Breast epithelium (tissue), 4 donors: ENCODE measurements around the gene DMKN. TPM values are rescaled to one million over a fixed set of nuclear protein-coding genes. Genes with fewer than 3 reads are reported as not detected.

Experiments
- DNase-seq, 2 donors: peaks; one replicate each; pipeline ENCODE4 v3.0.0-alpha.2; 2019; ENCODE audit warnings: low spot score in 2 of 2
- H3K27ac ChIP-seq, 2 donors: fragments of 200-600 bp; sonication (generic) in 1 of 2; one replicate each; pipeline ENCODE4 v1.5.1; 2016 to 2019; ENCODE audit warnings: mild to moderate bottlenecking in 1 of 2
- H3K27me3 ChIP-seq, 2 donors: fragments of 200-600 bp; sonication (generic) in 1 of 2; one replicate each; pipeline versions ENCODE4 v1.5.1 to v1.6.0; 2017 to 2019; ENCODE audit warnings: control low read depth in 1 of 2, mild to moderate bottlenecking in 1 of 2
- H3K36me3 ChIP-seq: fragments of 200-600 bp; one replicate; pipeline ENCODE4 v1.5.1; 2019
- H3K4me1 ChIP-seq, 2 donors: fragments of 200-600 bp; sonication (generic); one replicate each; pipeline ENCODE4 v1.5.1; 2016 to 2019; ENCODE audit warnings: control low read depth in 1 of 2
- H3K4me3 ChIP-seq, 3 donors: fragments of 200-600 bp; sonication (generic); 1 replicate in 2 of 3; 2 replicates in 1 of 3; pipeline ENCODE4 v1.5.1; 2016 to 2019; ENCODE audit warnings: mild to moderate bottlenecking in 3 of 3, moderate library complexity in 2 of 3
- H3K9me3 ChIP-seq, 2 donors: fragments of 200-600 bp; sonication (generic) in 1 of 2; one replicate each; pipeline ENCODE4 v1.5.1; 2016 to 2019; ENCODE audit warnings: control low read depth in 1 of 2
- POLR2A ChIP-seq: fragments of 450-650 bp; IDR thresholded peaks from one replicate; pipeline ENCODE4 v1.6.1; 2016; ENCODE audit warnings: antibody characterized with exemption, mild to moderate bottlenecking, moderate library complexity
- POLR2AphosphoS5 ChIP-seq, 3 donors: sonication (generic); formaldehyde crosslinking; IDR thresholded peaks; one replicate each; pipeline ENCODE4 v1.6.1; 2017; ENCODE audit warnings: antibody characterized with exemption in 3 of 3
- intact Hi-C: fragments of 100-400 bp; cut with DNase I; formaldehyde crosslinking; loops from one replicate; pipeline ENCODE4 v1.15.1; 2023; ENCODE audit warnings: low total_unique reads
- total RNA-seq, 3 donors: library from RNA; depleted of rRNA; stranded (reverse); fragments of >200 nt; gene quantifications; one replicate each; pipeline ENCODE4 v1.1.0, GENCODE V29; 2016
- TF ChIP-seq, protein P1 (sequence below), 3 donors: fragments of 450-650 bp; IDR thresholded peaks; one replicate each; pipeline ENCODE4 v1.5.1; 2016 to 2017; ENCODE audit warnings: antibody characterized with exemption in 3 of 3, mild to moderate bottlenecking in 3 of 3, moderate library complexity in 3 of 3

Gene DMKN
- total RNA-seq, 3 donors from 2014 or later = 0.96 to 135 (median 61.0) TPM

GRCh38 chr19:35546532-35546931 lies 33.1 kb upstream of the DMKN start:
- TF ChIP-seq, protein P1, sequence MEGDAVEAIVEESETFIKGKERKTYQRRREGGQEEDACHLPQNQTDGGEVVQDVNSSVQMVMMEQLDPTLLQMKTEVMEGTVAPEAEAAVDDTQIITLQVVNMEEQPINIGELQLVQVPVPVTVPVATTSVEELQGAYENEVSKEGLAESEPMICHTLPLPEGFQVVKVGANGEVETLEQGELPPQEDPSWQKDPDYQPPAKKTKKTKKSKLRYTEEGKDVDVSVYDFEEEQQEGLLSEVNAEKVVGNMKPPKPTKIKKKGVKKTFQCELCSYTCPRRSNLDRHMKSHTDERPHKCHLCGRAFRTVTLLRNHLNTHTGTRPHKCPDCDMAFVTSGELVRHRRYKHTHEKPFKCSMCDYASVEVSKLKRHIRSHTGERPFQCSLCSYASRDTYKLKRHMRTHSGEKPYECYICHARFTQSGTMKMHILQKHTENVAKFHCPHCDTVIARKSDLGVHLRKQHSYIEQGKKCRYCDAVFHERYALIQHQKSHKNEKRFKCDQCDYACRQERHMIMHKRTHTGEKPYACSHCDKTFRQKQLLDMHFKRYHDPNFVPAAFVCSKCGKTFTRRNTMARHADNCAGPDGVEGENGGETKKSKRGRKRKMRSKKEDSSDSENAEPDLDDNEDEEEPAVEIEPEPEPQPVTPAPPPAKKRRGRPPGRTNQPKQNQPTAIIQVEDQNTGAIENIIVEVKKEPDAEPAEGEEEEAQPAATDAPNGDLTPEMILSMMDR (IDR thresholded peaks at IDR 0.05) = no peak
- TF ChIP-seq POLR2A = no peak
- no peak for TF ChIP-seq POLR2AphosphoS5 (IDR thresholded peaks at IDR 0.05)
- Histone ChIP-seq H3K4me1 (peaks cover 0 to 3% of the 10 kb centered on the region in 2 donors), H3K36me3 (no peaks in the 10 kb centered on the region), H3K4me3 (peak overlapping the region; percentile 87 to 97 (median 89)), H3K27ac (no peak overlapping the region), H3K9me3 (no peaks in the 10 kb centered on the region), H3K27me3 (no peaks in the 10 kb centered on the region)
- DNase-seq = no peak
- intact Hi-C loops = no loop called here

- no peaks in the 10 kb centered on the region for H3K27me3 ChIP-seq
- H3K4me1 ChIP-seq = peaks cover 0 to 3% of the 10 kb centered on the region in 2 donors
- no peaks in the 10 kb centered on the region for H3K9me3 ChIP-seq
- H3K4me3 ChIP-seq = peak overlapping the region; percentile 87 to 97 (median 89)
- peak in 1 of 2 donors; percentile 29 for DNase-seq
- TF ChIP-seq POLR2A = no peak
- TF ChIP-seq, protein P1 (IDR thresholded peaks at IDR 0.05) = no peak
- TF ChIP-seq POLR2AphosphoS5 (IDR thresholded peaks at IDR 0.05) = no peak
- intact Hi-C loops = no loop called here
- peak overlapping the region; percentile 84 to 89 for H3K27ac ChIP-seq
- H3K36me3 ChIP-seq = no peaks in the 10 kb centered on the region
Observed at GRCh38 chr19:35545855-35546381, 32.5 kb upstream of the DMKN start.

GRCh38 chr19:35545001-35545854 lies 31.8 kb upstream of the DMKN start, which contains the start of gene TMEM147:
TMEM147 (plus strand) TSS chr19:35545626; CDS start chr19:35545740, 114 bp downstream.
- H3K36me3 ChIP-seq = no peaks in the 10 kb centered on the region
- no peaks in the 10 kb centered on the region for H3K9me3 ChIP-seq
- peaks cover 0 to 3% of the 10 kb centered on the region in 2 donors for H3K4me1 ChIP-seq
- peak; percentile 87 to 88 for DNase-seq
- H3K27me3 ChIP-seq = no peaks in the 10 kb centered on the region
- peak within 1 kb of the TSS; percentile 87 to 97 (median 89) for H3K4me3 ChIP-seq
- TF ChIP-seq POLR2AphosphoS5 (IDR thresholded peaks at IDR 0.05) = peak in 2 of 3 donors; percentile 44 to 65
- no peak for TF ChIP-seq POLR2A
- intact Hi-C loops = no loop called here
- peak within 1 kb of the TSS; percentile 84 to 89 for H3K27ac ChIP-seq

GRCh38 chr19:35544110-35544802 lies 30.8 kb upstream of the DMKN start:
- TF ChIP-seq, protein P1 (IDR thresholded peaks at IDR 0.05) = no peak
- TF ChIP-seq POLR2A = no peak
- TF ChIP-seq POLR2AphosphoS5 (IDR thresholded peaks at IDR 0.05) = no peak
- Histone ChIP-seq H3K4me1 (peaks cover 0 to 3% of the 10 kb centered on the region in 2 donors), H3K9me3 (no peaks in the 10 kb centered on the region), H3K36me3 (no peaks in the 10 kb centered on the region), H3K4me3 (peak overlapping the region; percentile 87 to 97 (median 89)), H3K27me3 (no peaks in the 10 kb centered on the region), H3K27ac (peak overlapping the region in 1 of 2 donors; percentile 84)
- no peak for DNase-seq
- intact Hi-C loops = loop anchor here (5.0 kb wide), 1 partner anchor 492 kb away; no protein-coding TSS in a partner anchor

GRCh38 chr19:35543280-35544109 lies 30.0 kb upstream of the DMKN start:
- no peaks in the 10 kb centered on the region for H3K9me3 ChIP-seq
- TF ChIP-seq, protein P1 (IDR thresholded peaks at IDR 0.05) = no peak
- TF ChIP-seq POLR2A = no peak
- no peak for TF ChIP-seq POLR2AphosphoS5 (IDR thresholded peaks at IDR 0.05)
- H3K4me1 ChIP-seq = peaks cover 0 to 3% of the 10 kb centered on the region in 2 donors

More at GRCh38 chr19:35543280-35544109, 30.0 kb upstream of the DMKN start:
- Histone ChIP-seq H3K36me3 (no peaks in the 10 kb centered on the region), H3K27ac (no peak overlapping the region), H3K27me3 (no peaks in the 10 kb centered on the region), H3K4me3 (no peak overlapping the region)
- intact Hi-C loops = loop anchor here (5.0 kb wide), 1 partner anchor 491 kb away; no protein-coding TSS in a partner anchor
- DNase-seq = no peak
